ENCODE results near the gene TRIM56.
"Not testable (repeated sequence)": the region's sequence is repeated elsewhere in the genome, so short reads cannot be mapped to it uniquely, and the experiment has no call there.

TRIM56 gene

DNA sequence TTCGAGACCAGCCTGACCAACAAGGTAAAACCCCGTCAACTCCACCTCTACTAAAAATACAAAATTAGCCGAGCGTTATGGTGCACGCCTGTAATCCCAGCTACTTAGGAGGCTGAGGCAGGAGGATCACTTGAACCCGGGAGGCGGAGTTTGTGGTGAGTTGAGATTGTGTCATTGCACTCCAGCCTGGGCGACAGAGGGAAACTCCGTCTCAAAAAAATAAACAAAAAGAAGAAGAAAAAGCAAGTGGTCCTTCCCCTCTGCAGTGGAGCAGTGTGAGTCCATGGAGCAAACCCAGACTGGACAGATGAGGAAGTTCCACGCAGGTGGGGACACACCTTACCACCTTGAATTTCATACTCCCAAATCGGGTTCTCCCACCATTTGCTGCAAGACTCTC is 28.6 kb downstream of the TRIM56 start:
- no peak for DNase-seq

- DNase-seq = no peak
These were observed 29.2 kb downstream of the TRIM56 start for GRCh38 chr7:101114492-101114891.

DNA sequence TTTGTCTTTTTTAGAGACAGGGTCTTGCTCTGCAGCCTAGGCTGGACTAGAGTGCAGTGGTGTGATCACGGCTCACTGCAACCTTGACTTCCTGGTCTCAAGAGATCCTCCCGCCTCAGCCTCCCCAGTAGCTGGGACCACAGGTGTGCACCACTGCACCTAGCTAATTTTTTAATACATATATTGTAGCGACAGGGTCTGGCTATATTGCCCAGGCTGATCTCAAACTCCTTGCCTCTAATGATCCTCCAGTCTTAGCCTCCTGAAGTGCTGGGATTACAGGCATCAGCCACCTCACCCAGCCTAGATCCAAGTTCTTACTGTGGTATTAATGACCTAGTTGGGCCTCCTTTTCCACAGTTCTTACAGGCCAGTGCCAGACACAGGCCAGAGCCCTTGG is 29.9 kb downstream of the TRIM56 start:
- no peak for DNase-seq

DNA sequence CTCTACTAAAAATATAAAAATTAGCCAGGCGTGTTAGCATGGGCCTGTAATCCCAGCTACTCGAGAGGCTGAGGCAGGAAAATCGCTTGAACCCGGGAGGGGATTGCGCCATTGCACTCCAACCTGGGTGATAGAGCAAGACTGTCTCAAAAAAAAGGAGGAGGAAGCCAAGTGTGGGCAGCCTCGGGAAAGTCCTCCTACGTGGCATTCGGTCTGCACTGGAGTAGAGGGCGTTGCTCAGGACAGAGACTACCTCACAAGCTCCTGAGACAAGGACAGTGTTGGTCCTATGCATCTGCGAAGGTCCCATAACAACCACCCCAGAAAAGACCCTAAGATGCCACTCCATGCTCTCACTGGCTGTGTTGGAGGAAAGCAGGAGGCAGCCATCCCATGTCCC is 31.6 kb downstream of the TRIM56 start:
- no peak for DNase-seq

- DNase-seq = no peak
These were observed 33.6 kb downstream of the TRIM56 start for GRCh38 chr7:101118856-101119255.

DNA sequence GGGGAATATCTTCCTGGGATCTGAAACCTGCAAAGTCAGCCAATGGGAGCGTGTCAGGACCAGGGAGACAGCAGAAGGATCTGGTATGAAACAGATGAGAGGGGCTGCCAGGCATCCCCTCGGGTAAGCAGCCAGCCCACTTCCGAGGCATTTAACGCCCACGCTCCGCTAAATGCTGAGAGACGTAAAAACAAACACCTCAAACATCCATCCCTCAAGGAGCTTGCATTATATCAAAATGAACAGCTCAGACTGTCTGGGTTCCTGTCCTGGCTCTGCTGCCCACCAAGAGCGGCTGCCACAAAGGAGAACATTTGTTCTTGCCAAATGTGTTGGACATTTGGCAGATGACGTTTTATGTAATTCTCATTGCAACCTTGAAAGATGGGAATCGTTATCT is 34.6 kb downstream of the TRIM56 start:
- no peak for DNase-seq

GRCh38 chr7:101120315-101120714 is 35.0 kb downstream of the TRIM56 start:
- no peak for DNase-seq

DNA sequence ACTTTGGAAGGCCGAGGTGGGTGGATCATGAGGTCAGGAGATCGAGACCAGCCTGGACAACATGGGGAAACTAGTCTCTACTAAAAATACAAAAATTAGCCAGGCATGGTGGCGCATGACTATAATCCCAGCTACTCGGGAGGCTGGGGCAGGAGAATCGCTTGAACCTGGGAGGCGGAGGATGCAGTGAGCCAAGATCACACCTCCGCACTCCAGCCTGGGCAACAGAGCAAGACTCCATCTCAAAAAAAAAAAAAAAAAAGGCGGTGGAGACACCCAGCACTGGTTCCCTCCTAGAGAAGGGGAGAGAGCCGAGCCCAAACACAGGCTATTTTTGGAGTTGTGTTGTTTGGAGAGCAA is 36.3 kb downstream of the TRIM56 start:
- not testable (repeated sequence) for DNase-seq

DNA sequence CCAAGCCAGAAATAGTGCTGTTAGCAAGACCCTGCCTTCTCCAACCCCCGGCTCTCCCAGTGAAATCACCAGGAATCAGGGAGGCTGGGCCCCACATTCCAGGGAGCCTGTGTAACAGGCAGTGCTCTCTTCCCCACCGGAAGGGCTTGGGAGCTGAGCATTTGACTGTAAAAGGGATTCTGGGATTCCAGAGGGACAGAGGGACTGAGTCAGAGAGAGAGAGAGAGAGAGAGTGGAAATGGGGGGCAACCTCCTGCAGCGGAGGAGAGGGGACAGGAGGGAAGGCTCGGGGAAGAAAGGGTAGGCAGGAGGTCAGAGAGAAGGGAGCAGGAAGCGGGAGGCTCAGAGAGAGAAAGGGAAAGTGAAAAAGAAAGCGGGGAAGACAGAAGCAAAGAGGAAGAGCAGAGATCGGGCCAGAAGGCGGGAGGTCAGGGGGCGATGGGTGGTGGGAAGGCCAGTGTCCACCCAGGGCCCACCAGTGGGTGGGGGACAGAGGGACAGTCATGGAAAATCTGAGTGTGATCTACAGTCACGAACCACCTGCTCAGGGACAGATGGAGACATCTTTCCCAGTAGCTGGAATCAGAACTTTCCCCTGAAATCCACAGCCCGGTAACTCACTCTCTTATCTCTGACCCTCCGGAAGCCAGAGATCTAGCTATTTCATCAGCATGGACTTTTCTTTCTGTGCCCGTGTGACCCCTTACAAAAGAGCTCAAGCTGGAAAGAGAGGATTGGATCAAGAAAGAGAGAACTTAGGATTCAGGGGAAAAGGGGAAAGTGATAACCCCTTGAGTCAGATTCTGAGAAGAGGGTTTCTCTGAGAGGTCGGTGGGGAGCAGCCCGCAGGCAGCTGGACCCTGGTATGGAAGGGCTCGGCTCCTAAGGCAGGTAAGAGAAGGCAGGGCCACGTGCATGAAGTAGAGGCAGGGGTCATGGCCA is 37.0 kb downstream of the TRIM56 start:
- DNase-seq = no peak

GRCh38 chr7:101122933-101123702 is 37.8 kb downstream of the TRIM56 start:
- DNase-seq = no peak

DNA sequence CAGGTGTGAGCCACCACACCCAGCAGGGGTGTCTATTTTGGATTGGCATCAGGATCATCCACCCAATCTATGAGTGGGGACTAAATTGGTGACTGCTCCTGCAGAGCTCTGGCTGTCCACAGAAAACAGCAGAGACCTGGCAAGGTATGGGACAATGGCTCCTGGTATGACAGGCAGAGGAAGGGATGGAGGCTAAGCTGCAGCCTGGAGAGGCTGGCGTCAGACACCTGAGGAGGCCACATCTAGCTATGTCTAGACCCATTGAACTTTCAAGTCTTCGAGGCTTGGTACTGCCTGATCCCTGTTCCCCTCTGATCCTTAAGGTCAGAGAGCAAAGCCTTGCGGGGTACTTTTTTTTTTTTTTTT is 38.4 kb downstream of the TRIM56 start:
- no peak for DNase-seq

DNA sequence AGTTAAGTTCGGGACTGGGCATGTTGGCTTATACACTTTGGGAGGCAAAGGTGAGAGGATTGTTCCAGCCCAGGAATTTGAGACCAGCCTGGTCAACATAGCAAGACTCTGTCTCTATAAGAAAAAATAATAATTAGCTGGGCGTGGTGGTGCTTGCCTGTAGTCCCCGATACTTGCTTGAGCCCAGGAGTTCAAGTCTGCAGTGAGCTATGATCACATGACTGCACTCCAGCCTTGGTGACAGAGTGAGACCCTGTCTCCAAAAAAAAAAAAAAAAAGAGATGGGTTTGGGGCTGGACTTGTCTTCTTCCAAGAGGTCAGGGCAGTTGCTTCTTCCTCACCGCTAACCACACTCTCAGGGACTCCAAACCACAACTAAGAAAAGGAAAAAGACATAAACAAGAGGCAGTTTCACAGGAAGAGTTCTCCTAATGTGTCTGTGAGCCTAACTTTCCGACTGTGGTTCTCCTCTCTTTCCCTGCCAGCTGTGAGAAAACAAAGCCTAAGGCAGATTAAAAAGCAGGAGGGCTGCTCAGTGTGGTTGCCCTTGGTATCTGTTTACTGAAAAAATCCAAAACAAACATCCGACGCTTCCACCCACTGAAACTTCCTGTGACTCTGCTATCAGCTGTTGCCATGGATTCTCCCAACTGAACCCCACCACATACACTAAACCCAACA is 39.2 kb downstream of the TRIM56 start:
- DNase-seq = no peak

DNA sequence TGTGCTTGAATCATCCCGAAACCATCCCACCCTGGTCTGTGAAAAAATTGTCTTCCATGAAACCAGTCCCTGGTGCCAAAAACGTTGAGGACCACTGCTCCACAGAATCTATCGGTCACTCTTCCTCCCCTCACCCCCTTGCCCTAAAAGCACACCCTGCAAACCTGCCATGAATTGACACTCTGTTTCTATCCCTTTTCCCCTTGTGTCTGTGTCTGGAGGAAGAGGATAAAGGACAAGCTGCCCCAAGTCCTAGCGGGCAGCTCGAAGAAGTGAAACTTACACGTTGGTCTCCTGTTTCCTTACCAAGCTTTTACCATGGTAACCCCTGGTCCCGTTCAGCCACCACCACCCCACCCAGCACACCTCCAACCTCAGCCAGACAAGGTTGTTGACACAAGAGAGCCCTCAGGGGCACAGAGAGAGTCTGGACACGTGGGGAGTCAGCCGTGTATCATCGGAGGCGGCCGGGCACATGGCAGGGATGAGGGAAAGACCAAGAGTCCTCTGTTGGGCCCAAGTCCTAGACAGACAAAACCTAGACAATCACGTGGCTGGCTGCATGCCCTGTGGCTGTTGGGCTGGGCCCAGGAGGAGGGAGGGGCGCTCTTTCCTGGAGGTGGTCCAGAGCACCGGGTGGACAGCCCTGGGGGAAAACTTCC is 40.8 kb downstream of the TRIM56 start:
- peak; percentile 31 for DNase-seq

DNA sequence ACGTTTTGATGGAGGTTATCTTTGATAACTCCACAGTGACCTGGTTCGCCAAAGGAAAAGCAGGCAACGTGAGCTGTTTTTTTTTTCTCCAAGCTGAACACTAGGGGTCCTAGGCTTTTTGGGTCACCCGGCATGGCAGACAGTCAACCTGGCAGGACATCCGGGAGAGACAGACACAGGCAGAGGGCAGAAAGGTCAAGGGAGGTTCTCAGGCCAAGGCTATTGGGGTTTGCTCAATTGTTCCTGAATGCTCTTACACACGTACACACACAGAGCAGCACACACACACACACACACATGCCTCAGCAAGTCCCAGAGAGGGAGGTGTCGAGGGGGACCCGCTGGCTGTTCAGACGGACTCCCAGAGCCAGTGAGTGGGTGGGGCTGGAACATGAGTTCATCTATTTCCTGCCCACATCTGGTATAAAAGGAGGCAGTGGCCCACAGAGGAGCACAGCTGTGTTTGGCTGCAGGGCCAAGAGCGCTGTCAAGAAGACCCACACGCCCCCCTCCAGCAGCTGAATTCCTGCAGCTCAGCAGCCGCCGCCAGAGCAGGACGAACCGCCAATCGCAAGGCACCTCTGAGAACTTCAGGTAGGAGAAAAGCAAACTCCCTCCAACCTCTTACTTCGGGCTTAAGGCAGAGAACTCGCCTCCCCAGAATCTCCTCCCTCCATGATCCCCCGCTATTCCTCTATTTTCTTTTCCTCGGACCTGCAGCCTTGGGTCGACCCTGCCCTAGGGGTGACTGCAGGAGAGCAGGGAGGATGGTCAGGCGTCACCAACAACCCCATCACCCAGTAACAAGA is 41.6 kb downstream of the TRIM56 start, which contains the start of gene SERPINE1:
TSS of gene SERPINE1 (plus strand) at position 454 of the 809 bp plus-strand sequence. CDS start 1,290 bp downstream, outside the sequence.
- DNase-seq = peak; percentile 68

DNA sequence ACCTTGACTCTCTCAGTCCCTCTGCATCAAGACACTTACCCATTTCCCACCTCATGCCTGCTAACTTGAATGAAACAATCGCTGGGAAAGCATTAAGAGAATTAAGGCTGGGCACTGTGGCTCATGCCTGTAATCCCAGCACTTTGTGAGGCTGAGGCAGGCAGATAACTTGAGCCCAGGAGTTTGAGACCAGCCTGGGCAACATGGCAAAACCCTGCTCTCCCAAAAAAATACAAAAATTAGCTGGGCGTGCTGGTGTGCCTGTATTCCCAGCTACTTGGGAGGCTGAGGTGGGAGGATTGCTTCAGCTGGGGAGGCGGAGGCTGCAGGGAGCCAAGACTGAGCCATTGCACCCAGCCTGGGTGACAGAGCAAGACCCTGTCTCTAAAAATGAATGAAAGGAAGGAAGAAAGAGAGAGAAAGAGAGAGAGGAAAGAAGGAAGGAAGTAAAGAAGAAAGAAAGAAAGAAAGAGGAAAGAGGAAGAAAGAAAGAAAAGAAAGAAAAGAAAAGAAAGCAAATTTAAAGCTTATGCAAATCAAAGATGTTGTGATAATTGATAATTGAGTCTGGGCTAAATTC is 42.3 kb downstream of the TRIM56 start:
- DNase-seq = no peak

GRCh38 chr7:101128040-101128834 is 43.0 kb downstream of the TRIM56 start:
- no peak for DNase-seq

- DNase-seq = no peak
These were observed 44.4 kb downstream of the TRIM56 start for GRCh38 chr7:101129603-101130117.

GRCh38 chr7:101132626-101133600 is 47.6 kb downstream of the TRIM56 start:
- not testable (repeated sequence) for DNase-seq

Measured in DMS79 treated with DMSO at 0.1 percent for 48 hours (cell line).